Measurements from ENCODE around the gene SASH1.

Gene SASH1

DNA sequence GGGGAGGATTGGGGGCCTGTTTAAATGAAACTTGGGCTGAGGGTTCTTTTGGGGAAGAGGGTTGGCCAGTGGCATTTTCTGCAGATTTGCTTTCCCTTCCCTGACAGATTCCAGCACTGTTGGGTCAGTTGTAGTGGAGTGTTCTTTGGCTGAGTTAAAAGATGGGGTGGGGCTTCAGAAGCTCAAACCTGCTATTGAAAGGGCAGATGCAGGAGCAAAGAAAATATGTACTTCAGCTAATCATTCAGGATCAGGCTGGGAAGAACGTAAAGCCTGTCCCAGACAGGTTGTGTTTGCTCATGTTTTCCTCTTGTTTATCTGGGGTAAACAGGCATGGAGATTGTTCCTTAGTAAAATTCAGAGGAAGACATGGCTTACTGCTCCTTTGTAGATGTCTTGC lies 2.5 kb downstream of the SASH1 start:
- no peak overlapping the region for H3K23ac ChIP-seq (ENCODE audit: low read depth, low read length, poor library complexity)
- H2BK15ac ChIP-seq (ENCODE audit: low read length): no peak overlapping the region
- H4K91ac ChIP-seq (ENCODE audit: low read depth, low read length, poor library complexity): no peak overlapping the region
- H2AFZ ChIP-seq (ENCODE audit: low read length): no peak overlapping the region
- H2AK5ac ChIP-seq (ENCODE audit: low read depth, low read length): no peak overlapping the region
- no peak overlapping the region for H3K4me2 ChIP-seq (ENCODE audit: insufficient read depth, low read length, poor library complexity, severe bottlenecking)
- H3K36me3 ChIP-seq (replicated peaks in 1 of 2; ENCODE audit: control insufficient read depth in 2 of 2, insufficient read depth in 2 of 2, low read length in 2 of 2): peaks cover 0 to 2% of the 10 kb centered on the region in 2 donors
- no peak overlapping the region for H2BK120ac ChIP-seq (ENCODE audit: low read depth, low read length)
- H3K9me3 ChIP-seq (replicated peaks in 1 of 2; ENCODE audit: control insufficient read depth in 2 of 2, insufficient read depth in 1 of 2, low read depth in 1 of 2, low read length in 2 of 2): no peaks in the 10 kb centered on the region
- H3K79me1 ChIP-seq (ENCODE audit: low read depth, low read length): peaks cover 3% of the 10 kb centered on the region
- no peak overlapping the region for H3K4ac ChIP-seq (ENCODE audit: low read length)
- H3K27ac ChIP-seq (replicated peaks; ENCODE audit: low read length): no peak overlapping the region
- no peaks in the 10 kb centered on the region for H3K27me3 ChIP-seq (ENCODE audit: control insufficient read depth in 3 of 3, insufficient read depth in 3 of 3, low read depth in 1 of 3, low read length in 3 of 3)
- H2BK12ac ChIP-seq (ENCODE audit: low read length): no peak overlapping the region
- no peak overlapping the region for H3K14ac ChIP-seq (ENCODE audit: low read length)
- no CpG with 5 or more reads among the region's 1 CpG for WGBS, 2 donors (ENCODE audit: extremely low coverage in 2 of 2, insufficient read length in 2 of 2, insufficient replicate concordance in 1 of 2)
- no peak overlapping the region for H2BK5ac ChIP-seq (ENCODE audit: low read length)
- H4K8ac ChIP-seq (ENCODE audit: low read depth, low read length): no peak overlapping the region
- no peak overlapping the region for H3K4me3 ChIP-seq (ENCODE audit: low read length in 2 of 2)
- peaks cover 8 to 19% of the 10 kb centered on the region in 2 donors for H3K4me1 ChIP-seq (ENCODE audit: control insufficient read depth in 2 of 2, insufficient read depth in 1 of 2, low read depth in 1 of 2, low read length in 2 of 2)
- no peak overlapping the region for H3K9ac ChIP-seq (ENCODE audit: low read depth, low read length, poor library complexity)
- no peak overlapping the region for H3K18ac ChIP-seq (ENCODE audit: low read length)
- DNase-seq (ENCODE audit: low spot score): no peak

DNA sequence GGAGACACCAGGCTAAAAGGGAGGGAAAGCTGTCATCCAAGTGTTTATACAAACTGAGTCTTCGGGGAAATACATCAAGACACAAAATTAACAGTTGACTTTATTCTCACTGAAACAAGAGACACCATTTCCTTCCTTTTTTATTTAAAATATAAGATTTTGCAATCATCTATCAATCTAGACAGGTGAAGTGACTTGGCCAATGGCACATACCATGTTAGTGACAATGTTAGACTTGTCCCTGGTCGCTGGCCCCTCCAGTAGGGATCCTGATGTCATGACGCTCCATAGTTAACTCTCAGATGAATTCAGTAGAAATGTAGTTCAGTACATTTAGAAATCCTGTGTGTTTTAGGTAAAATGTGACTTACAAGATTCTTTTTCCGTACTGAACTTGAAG lies 2.9 kb downstream of the SASH1 start:
- no peak overlapping the region for H3K23ac ChIP-seq (ENCODE audit: low read depth, low read length, poor library complexity)
- no peak overlapping the region for H2BK15ac ChIP-seq (ENCODE audit: low read length)
- H4K91ac ChIP-seq (ENCODE audit: low read depth, low read length, poor library complexity): no peak overlapping the region
- H3K14ac ChIP-seq (ENCODE audit: low read length): no peak overlapping the region
- no CpG with 5 or more reads among the region's 4 CpGs for whole genome bisulfite sequencing, 2 donors (ENCODE audit: extremely low coverage in 2 of 2, insufficient read length in 2 of 2, insufficient replicate concordance in 1 of 2)
- no peak overlapping the region for H2AFZ ChIP-seq (ENCODE audit: low read length)
- no peak overlapping the region for H3K4me3 ChIP-seq (ENCODE audit: low read length in 2 of 2)
- H3K9me3 ChIP-seq (replicated peaks in 1 of 2; ENCODE audit: control insufficient read depth in 2 of 2, insufficient read depth in 1 of 2, low read depth in 1 of 2, low read length in 2 of 2): no peaks in the 10 kb centered on the region
- H2BK5ac ChIP-seq (ENCODE audit: low read length): no peak overlapping the region
- peaks cover 0 to 2% of the 10 kb centered on the region in 2 donors for H3K36me3 ChIP-seq (replicated peaks in 1 of 2; ENCODE audit: control insufficient read depth in 2 of 2, insufficient read depth in 2 of 2, low read length in 2 of 2)
- H3K79me1 ChIP-seq (ENCODE audit: low read depth, low read length): peaks cover 3% of the 10 kb centered on the region
- no peaks in the 10 kb centered on the region for H3K27me3 ChIP-seq (ENCODE audit: control insufficient read depth in 3 of 3, insufficient read depth in 3 of 3, low read depth in 1 of 3, low read length in 3 of 3)
- H3K27ac ChIP-seq (replicated peaks; ENCODE audit: low read length): no peak overlapping the region
- H2BK120ac ChIP-seq (ENCODE audit: low read depth, low read length): no peak overlapping the region
- peaks cover 8 to 19% of the 10 kb centered on the region in 2 donors for H3K4me1 ChIP-seq (ENCODE audit: control insufficient read depth in 2 of 2, insufficient read depth in 1 of 2, low read depth in 1 of 2, low read length in 2 of 2)
- H3K4ac ChIP-seq (ENCODE audit: low read length): no peak overlapping the region
- H2BK12ac ChIP-seq (ENCODE audit: low read length): no peak overlapping the region
- DNase-seq (ENCODE audit: low spot score): no peak
- no peak overlapping the region for H3K18ac ChIP-seq (ENCODE audit: low read length)
- no peak overlapping the region for H4K8ac ChIP-seq (ENCODE audit: low read depth, low read length)
- no peak overlapping the region for H3K9ac ChIP-seq (ENCODE audit: low read depth, low read length, poor library complexity)
- no peak overlapping the region for H2AK5ac ChIP-seq (ENCODE audit: low read depth, low read length)
- no peak overlapping the region for H3K4me2 ChIP-seq (ENCODE audit: insufficient read depth, low read length, poor library complexity, severe bottlenecking)

DNA sequence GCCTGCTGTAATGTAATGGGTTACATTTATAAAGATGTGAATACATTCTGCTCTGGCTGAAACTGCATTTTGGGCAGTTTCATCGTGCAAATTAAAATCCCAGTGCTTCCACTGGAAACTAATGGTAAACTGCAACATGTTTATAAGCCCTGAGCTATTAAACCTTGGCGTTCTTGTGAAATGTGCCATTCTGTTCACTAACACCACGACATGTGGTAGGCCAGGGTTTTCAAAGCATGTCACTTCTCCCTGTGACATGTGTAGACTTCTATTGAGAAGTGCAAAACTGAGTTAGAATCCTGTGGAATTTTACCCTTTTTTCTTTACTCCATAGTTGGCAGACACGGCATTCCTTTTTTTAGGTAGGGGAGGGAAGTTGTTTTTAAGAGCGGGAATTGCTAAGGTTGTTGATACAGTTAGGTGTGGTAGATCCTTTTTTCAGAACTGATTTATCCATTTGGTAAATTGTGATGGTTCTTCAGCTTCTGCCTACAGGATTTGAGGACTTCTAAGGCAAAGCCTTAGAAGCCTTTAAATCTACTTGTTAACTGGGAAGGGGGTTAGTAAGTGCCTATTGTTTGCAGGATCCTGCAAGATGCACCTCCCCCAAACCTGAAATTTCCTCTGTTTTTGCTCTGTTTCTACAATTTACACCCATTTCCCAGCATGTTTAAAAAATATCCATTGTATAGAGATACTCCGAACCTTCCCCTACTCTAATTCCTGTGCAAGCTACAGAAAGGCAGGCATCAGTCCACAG lies 4.2 kb downstream of the SASH1 start:
- Histone ChIP-seq H2BK15ac (ENCODE audit: low read length) (no peak overlapping the region), H3K27ac (replicated peaks; ENCODE audit: low read length) (no peak overlapping the region)

DNA sequence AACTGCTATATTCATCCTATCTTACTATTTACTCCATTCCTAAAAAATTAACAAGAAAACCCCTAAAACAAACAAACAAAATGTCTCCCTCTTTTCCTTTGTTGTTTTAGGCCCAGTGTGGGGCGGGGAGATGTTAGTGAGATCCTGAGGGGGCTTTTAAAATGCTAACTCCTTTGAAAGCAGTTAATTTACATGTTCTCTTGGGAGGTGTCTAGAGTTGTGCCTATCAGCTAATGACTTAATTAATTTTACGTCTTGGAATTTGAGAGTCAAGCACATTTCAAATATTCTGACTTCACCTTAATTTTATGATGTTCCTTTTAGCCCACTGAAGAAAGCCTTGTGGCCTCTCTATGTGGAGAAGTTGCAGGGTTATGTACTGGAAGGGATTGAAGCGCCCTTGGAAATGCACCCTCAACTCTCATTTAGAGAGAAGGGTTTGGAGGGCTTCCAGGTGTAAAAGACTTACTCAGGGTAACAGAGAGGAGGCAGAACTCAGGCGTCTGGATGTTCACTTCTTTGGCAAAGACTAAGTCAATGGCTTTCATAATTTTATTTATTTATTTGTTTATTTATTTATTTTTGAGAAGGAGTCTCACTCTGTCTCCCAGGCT lies 4.9 kb downstream of the SASH1 start:
- Histone ChIP-seq H3K18ac (ENCODE audit: low read length) (no peak overlapping the region), H3K36me3 (replicated peaks in 1 of 2; ENCODE audit: control insufficient read depth in 2 of 2, insufficient read depth in 2 of 2, low read length in 2 of 2) (peaks cover 0 to 2% of the 10 kb centered on the region in 2 donors), H3K14ac (ENCODE audit: low read length) (no peak overlapping the region), H4K91ac (ENCODE audit: low read depth, low read length, poor library complexity) (no peak overlapping the region), H3K9ac (ENCODE audit: low read depth, low read length, poor library complexity) (no peak overlapping the region), H3K4me3 (ENCODE audit: low read length in 2 of 2) (no peak overlapping the region), H3K4ac (ENCODE audit: low read length) (no peak overlapping the region), H2BK5ac (ENCODE audit: low read length) (no peak overlapping the region), H4K8ac (ENCODE audit: low read depth, low read length) (no peak overlapping the region), H3K4me2 (ENCODE audit: insufficient read depth, low read length, poor library complexity, severe bottlenecking) (no peak overlapping the region), H3K79me1 (ENCODE audit: low read depth, low read length) (peaks cover 3% of the 10 kb centered on the region), H2BK12ac (ENCODE audit: low read length) (no peak overlapping the region), H2BK15ac (ENCODE audit: low read length) (no peak overlapping the region), H3K4me1 (ENCODE audit: control insufficient read depth in 2 of 2, insufficient read depth in 1 of 2, low read depth in 1 of 2, low read length in 2 of 2) (peaks cover 8 to 17% of the 10 kb centered on the region in 2 donors), H2AK5ac (ENCODE audit: low read depth, low read length) (no peak overlapping the region), H2BK120ac (ENCODE audit: low read depth, low read length) (no peak overlapping the region), H2AFZ (ENCODE audit: low read length) (no peak overlapping the region), H3K9me3 (replicated peaks in 1 of 2; ENCODE audit: control insufficient read depth in 2 of 2, insufficient read depth in 1 of 2, low read depth in 1 of 2, low read length in 2 of 2) (no peaks in the 10 kb centered on the region), H3K27me3 (ENCODE audit: control insufficient read depth in 3 of 3, insufficient read depth in 3 of 3, low read depth in 1 of 3, low read length in 3 of 3) (no peaks in the 10 kb centered on the region), H3K23ac (ENCODE audit: low read depth, low read length, poor library complexity) (no peak overlapping the region), H3K27ac (replicated peaks; ENCODE audit: low read length) (no peak overlapping the region)
- WGBS, 2 donors (ENCODE audit: extremely low coverage in 2 of 2, insufficient read length in 2 of 2, insufficient replicate concordance in 1 of 2): no CpG with 5 or more reads among the region's 4 CpGs
- DNase-seq (ENCODE audit: low spot score): no peak

More for the DNA sequence above, 4.2 kb downstream of the SASH1 start:
- no peak overlapping the region for H3K23ac ChIP-seq (ENCODE audit: low read depth, low read length, poor library complexity)
- no peak overlapping the region for H3K4ac ChIP-seq (ENCODE audit: low read length)
- H3K4me3 ChIP-seq (ENCODE audit: low read length in 2 of 2): no peak overlapping the region
- H3K9ac ChIP-seq (ENCODE audit: low read depth, low read length, poor library complexity): no peak overlapping the region
- no CpG with 5 or more reads among the region's 6 CpGs for WGBS, 2 donors (ENCODE audit: extremely low coverage in 2 of 2, insufficient read length in 2 of 2, insufficient replicate concordance in 1 of 2)
- no peak overlapping the region for H2BK5ac ChIP-seq (ENCODE audit: low read length)
- peaks cover 8 to 17% of the 10 kb centered on the region in 2 donors for H3K4me1 ChIP-seq (ENCODE audit: control insufficient read depth in 2 of 2, insufficient read depth in 1 of 2, low read depth in 1 of 2, low read length in 2 of 2)
- no peak overlapping the region for H4K8ac ChIP-seq (ENCODE audit: low read depth, low read length)
- H2AK5ac ChIP-seq (ENCODE audit: low read depth, low read length): no peak overlapping the region
- H3K18ac ChIP-seq (ENCODE audit: low read length): no peak overlapping the region
- DNase-seq (ENCODE audit: low spot score): no peak
- no peak overlapping the region for H2BK12ac ChIP-seq (ENCODE audit: low read length)
- no peak overlapping the region for H3K14ac ChIP-seq (ENCODE audit: low read length)
- peaks cover 3% of the 10 kb centered on the region for H3K79me1 ChIP-seq (ENCODE audit: low read depth, low read length)
- no peak overlapping the region for H3K4me2 ChIP-seq (ENCODE audit: insufficient read depth, low read length, poor library complexity, severe bottlenecking)
- no peaks in the 10 kb centered on the region for H3K27me3 ChIP-seq (ENCODE audit: control insufficient read depth in 3 of 3, insufficient read depth in 3 of 3, low read depth in 1 of 3, low read length in 3 of 3)
- no peaks in the 10 kb centered on the region for H3K9me3 ChIP-seq (replicated peaks in 1 of 2; ENCODE audit: control insufficient read depth in 2 of 2, insufficient read depth in 1 of 2, low read depth in 1 of 2, low read length in 2 of 2)
- no peak overlapping the region for H2AFZ ChIP-seq (ENCODE audit: low read length)
- H2BK120ac ChIP-seq (ENCODE audit: low read depth, low read length): no peak overlapping the region
- H3K36me3 ChIP-seq (replicated peaks in 1 of 2; ENCODE audit: control insufficient read depth in 2 of 2, insufficient read depth in 2 of 2, low read length in 2 of 2): peaks cover 0 to 2% of the 10 kb centered on the region in 2 donors
- H4K91ac ChIP-seq (ENCODE audit: low read depth, low read length, poor library complexity): no peak overlapping the region
